IMR-90 (cell line): ENCODE data around the gene ZNF718.

Experiments used
- CEBPB ChIP-seq: IDR thresholded peaks from 2 replicates; pipeline ENCODE4 v1.6.1; 2012; ENCODE audit warnings: low read depth, low read length, improper control_type of control experiment
- FOS ChIP-seq: fragments of 150-350 bp; IDR thresholded peaks from 2 replicates; pipeline ENCODE4 v1.6.1; 2016; ENCODE audit warnings: low read depth, low read length
- MAFK ChIP-seq: IDR thresholded peaks from 2 replicates; pipeline ENCODE4 v1.6.1; 2012; ENCODE audit warnings: low read depth, low read length, improper control_type of control experiment
- MXI1 ChIP-seq: IDR thresholded peaks from 2 replicates; pipeline ENCODE4 v1.6.1; 2012; ENCODE audit warnings: low read depth, mild to moderate bottlenecking, low read length, moderate library complexity, borderline replicate concordance
- POLR2A ChIP-seq: IDR thresholded peaks from 2 replicates; pipeline ENCODE4 v1.6.1; 2012; ENCODE audit warnings: mild to moderate bottlenecking, low read depth, low read length
- RAD21 ChIP-seq: IDR thresholded peaks from 2 replicates; pipeline ENCODE4 v1.6.1; 2012; ENCODE audit warnings: low read length, improper control_type of control experiment
- RCOR1 ChIP-seq: IDR thresholded peaks from 2 replicates; pipeline ENCODE4 v1.6.1; 2012; ENCODE audit warnings: mild to moderate bottlenecking, low read length, improper control_type of control experiment; ENCODE audit not compliant: insufficient replicate concordance
- RFX5 ChIP-seq: IDR thresholded peaks from 2 replicates; pipeline ENCODE4 v1.8.0; 2012; ENCODE audit warnings: low read depth, mild to moderate bottlenecking, low read length, moderate library complexity
- TF ChIP-seq, protein P1 (sequence below): conservative IDR thresholded peaks from 2 replicates; pipeline ENCODE4 v1.5.1; 2012; ENCODE audit warnings: mild to moderate bottlenecking, low read depth, low read length, improper control_type of control experiment
- TF ChIP-seq, protein P2 (sequence below): fragments of 150-350 bp; IDR thresholded peaks from 2 replicates; pipeline ENCODE4 v1.6.1; 2016; ENCODE audit warnings: low read depth, mild to moderate bottlenecking, low read length, moderate library complexity, borderline replicate concordance

DNA sequence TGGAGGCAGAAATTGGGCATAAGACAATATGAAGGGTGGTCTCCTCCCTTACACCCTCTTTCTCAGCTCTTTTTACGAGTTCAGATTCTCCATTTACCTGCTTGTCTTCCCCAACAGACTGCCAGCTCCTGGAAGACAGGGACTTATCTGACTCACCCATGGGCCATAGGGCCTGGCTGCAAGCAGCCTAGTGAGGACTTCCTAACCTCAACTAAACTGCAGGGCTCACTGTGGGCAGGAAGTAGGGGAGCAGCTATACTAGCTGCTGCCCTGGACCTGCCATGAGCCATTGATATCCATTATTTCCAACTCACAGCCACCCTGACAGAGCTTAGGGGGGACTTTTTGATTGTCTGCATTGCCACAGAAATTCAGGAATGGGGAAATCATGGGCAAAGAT is 11.5 kb upstream of the ZNF718 start:
- TF ChIP-seq, protein P1, sequence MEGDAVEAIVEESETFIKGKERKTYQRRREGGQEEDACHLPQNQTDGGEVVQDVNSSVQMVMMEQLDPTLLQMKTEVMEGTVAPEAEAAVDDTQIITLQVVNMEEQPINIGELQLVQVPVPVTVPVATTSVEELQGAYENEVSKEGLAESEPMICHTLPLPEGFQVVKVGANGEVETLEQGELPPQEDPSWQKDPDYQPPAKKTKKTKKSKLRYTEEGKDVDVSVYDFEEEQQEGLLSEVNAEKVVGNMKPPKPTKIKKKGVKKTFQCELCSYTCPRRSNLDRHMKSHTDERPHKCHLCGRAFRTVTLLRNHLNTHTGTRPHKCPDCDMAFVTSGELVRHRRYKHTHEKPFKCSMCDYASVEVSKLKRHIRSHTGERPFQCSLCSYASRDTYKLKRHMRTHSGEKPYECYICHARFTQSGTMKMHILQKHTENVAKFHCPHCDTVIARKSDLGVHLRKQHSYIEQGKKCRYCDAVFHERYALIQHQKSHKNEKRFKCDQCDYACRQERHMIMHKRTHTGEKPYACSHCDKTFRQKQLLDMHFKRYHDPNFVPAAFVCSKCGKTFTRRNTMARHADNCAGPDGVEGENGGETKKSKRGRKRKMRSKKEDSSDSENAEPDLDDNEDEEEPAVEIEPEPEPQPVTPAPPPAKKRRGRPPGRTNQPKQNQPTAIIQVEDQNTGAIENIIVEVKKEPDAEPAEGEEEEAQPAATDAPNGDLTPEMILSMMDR, result no peak
- TF ChIP-seq RAD21, result no peak
- TF ChIP-seq RFX5, result no peak
- no peak for TF ChIP-seq POLR2A
- TF ChIP-seq RCOR1, result no peak
- no peak for TF ChIP-seq CEBPB
- TF ChIP-seq MAFK, result no peak
- TF ChIP-seq FOS, result no peak
- TF ChIP-seq MXI1, result no peak
- TF ChIP-seq, protein P2, sequence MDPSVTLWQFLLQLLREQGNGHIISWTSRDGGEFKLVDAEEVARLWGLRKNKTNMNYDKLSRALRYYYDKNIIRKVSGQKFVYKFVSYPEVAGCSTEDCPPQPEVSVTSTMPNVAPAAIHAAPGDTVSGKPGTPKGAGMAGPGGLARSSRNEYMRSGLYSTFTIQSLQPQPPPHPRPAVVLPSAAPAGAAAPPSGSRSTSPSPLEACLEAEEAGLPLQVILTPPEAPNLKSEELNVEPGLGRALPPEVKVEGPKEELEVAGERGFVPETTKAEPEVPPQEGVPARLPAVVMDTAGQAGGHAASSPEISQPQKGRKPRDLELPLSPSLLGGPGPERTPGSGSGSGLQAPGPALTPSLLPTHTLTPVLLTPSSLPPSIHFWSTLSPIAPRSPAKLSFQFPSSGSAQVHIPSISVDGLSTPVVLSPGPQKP, result no peak
